Ascending aorta (tissue), 2 donors: ENCODE measurements around the gene SH3BP1. TPM values are rescaled to one million over a fixed set of nuclear protein-coding genes. Genes with fewer than 3 reads are reported as not detected.

ENCODE experiments used
- DNase-seq, 2 donors: peaks; one replicate each; pipeline ENCODE4 v3.0.0-alpha.2; 2019; ENCODE audit warnings: low spot score in 2 of 2
- H3K27ac ChIP-seq, 2 donors: fragments of 200-600 bp; sonication (generic); one replicate each; pipeline ENCODE4 v1.5.1; 2016 to 2017; ENCODE audit warnings: mild to moderate bottlenecking in 1 of 2
- H3K27me3 ChIP-seq: fragments of 200-600 bp; sonication (generic); one replicate; pipeline ENCODE4 v1.5.1; 2017
- H3K36me3 ChIP-seq, 2 donors: fragments of 200-600 bp; sonication (generic); one replicate each; pipeline ENCODE4 v1.5.1; 2016
- H3K4me1 ChIP-seq, 2 donors: fragments of 200-600 bp; sonication (generic); one replicate each; pipeline ENCODE4 v1.5.1; 2016 to 2017; ENCODE audit warnings: mild to moderate bottlenecking in 1 of 2
- H3K4me3 ChIP-seq, 2 donors: fragments of 200-600 bp; sonication (generic); one replicate each; pipeline ENCODE4 v1.5.1; 2016 to 2017; ENCODE audit warnings: mild to moderate bottlenecking in 1 of 2
- H3K9me3 ChIP-seq, 2 donors: fragments of 200-600 bp; sonication (generic); one replicate each; pipeline ENCODE4 v1.5.1; 2016
- intact Hi-C: fragments of 100-400 bp; cut with DNase I; formaldehyde crosslinking; loops from one replicate; pipeline ENCODE4 v1.15.1; 2023
- total RNA-seq: library from RNA; depleted of rRNA; stranded (reverse); fragments of >200 nt; gene quantifications from one replicate; pipeline ENCODE4 v1.1.0, GENCODE V29; 2016
- TF ChIP-seq, protein P1 (sequence below), 3 experiments: fragments of 200-600 bp in 2 of 3; fragments of 450-650 bp in 1 of 3; sonication (generic) in 2 of 3; IDR thresholded peaks; one replicate each; pipeline ENCODE4 v1.5.1; 2016 to 2019; ENCODE audit warnings: antibody characterized with exemption in 3 of 3, mild to moderate bottlenecking in 1 of 3, moderate library complexity in 1 of 3

Gene SH3BP1
- total RNA-seq, 1 donor from 2014 or later = 33.7 TPM

DNA sequence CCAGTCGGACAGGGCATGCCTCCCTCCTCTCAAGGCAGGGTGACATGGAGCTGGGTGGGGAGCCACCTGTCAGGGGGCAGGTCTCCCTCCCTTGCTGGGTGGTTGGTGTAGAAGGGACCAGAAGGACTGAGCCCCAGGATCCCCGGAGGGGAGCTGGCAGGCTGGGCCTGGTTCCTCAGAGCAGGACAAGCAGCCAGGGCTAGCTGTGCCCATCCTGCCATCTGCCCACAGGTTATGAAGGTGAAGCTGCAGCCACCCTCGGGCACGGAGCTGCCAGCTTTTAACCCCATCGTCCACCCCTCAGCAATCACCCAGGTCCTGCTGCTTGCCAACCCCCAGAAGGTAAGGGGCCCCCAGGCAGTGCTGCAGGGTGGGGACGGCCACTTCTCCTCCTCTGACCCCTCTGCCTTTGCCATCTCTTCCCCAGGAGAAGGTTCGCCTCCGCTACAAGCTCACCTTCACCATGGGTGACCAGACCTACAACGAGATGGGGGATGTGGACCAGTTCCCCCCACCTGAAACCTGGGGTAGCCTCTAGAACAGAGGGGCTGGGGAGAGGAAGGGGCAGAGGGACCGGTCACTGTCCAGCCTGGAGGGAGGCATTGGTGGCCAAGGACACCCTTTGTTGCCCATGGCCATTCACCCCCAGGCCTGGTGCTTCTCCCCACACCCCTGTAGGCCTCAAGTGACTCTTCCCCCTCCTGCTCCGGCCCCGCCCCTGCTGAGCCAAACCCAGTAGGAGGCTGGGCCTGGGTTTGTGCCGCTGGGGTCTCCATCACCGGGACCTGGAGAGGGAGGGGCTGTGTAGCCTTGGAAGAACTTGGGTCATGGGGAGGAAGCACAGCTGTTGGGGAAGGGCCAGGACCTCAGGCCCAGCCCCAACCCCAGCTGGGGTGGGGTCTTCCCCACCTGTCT, 7.0 kb upstream of the SH3BP1 start:
- Histone ChIP-seq H3K27ac (peak overlapping the region; percentile 76 to 91), H3K4me1 (peaks cover 15 to 23% of the 10 kb centered on the region in 2 donors), H3K9me3 (no peaks in the 10 kb centered on the region), H3K4me3 (no peak overlapping the region), H3K27me3 (no peaks in the 10 kb centered on the region), H3K36me3 (peaks cover 19 to 40% of the 10 kb centered on the region in 2 donors)
- intact Hi-C loops = no loop called here
- DNase-seq = no peak
- TF ChIP-seq, protein P1, sequence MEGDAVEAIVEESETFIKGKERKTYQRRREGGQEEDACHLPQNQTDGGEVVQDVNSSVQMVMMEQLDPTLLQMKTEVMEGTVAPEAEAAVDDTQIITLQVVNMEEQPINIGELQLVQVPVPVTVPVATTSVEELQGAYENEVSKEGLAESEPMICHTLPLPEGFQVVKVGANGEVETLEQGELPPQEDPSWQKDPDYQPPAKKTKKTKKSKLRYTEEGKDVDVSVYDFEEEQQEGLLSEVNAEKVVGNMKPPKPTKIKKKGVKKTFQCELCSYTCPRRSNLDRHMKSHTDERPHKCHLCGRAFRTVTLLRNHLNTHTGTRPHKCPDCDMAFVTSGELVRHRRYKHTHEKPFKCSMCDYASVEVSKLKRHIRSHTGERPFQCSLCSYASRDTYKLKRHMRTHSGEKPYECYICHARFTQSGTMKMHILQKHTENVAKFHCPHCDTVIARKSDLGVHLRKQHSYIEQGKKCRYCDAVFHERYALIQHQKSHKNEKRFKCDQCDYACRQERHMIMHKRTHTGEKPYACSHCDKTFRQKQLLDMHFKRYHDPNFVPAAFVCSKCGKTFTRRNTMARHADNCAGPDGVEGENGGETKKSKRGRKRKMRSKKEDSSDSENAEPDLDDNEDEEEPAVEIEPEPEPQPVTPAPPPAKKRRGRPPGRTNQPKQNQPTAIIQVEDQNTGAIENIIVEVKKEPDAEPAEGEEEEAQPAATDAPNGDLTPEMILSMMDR (IDR thresholded peaks at IDR 0.05) = no peak

DNA sequence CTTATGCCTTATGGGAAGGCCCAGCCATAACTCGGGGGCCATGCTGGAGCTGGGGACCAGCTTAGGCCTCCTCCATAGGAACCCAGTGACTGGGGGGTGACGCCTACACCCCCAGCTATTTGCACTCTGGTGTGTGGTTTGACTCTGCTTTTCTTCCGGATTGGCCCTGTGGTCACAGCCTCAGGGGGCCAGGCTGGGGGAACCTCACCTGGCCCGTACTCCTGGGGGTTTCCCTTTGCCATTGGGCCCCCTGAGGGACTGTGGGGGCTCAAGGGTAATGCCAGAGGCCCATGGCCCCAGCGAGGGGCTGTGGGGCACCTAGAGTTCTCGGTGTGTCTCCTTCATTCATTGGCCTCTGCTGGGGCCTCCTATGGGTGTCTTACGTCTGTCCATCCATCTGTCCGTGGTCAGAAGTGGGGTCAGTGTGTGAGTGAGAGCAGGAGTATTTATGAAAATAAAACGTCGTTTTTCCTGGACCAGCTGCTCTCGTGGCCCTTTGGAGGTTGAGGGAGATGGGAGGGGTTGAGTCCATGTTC, 6.3 kb upstream of the SH3BP1 start:
- intact Hi-C loops = no loop called here
- H3K36me3 ChIP-seq = peaks cover 19 to 40% of the 10 kb centered on the region in 2 donors
- no peaks in the 10 kb centered on the region for H3K9me3 ChIP-seq
- no peak for DNase-seq
- H3K27ac ChIP-seq = peak overlapping the region; percentile 76 to 91
- H3K4me1 ChIP-seq = peaks cover 15 to 23% of the 10 kb centered on the region in 2 donors
- peak overlapping the region in 1 of 2 donors; percentile 47 for H3K4me3 ChIP-seq
- no peaks in the 10 kb centered on the region for H3K27me3 ChIP-seq
- TF ChIP-seq, protein P1 (IDR thresholded peaks at IDR 0.05) = no peak

DNA sequence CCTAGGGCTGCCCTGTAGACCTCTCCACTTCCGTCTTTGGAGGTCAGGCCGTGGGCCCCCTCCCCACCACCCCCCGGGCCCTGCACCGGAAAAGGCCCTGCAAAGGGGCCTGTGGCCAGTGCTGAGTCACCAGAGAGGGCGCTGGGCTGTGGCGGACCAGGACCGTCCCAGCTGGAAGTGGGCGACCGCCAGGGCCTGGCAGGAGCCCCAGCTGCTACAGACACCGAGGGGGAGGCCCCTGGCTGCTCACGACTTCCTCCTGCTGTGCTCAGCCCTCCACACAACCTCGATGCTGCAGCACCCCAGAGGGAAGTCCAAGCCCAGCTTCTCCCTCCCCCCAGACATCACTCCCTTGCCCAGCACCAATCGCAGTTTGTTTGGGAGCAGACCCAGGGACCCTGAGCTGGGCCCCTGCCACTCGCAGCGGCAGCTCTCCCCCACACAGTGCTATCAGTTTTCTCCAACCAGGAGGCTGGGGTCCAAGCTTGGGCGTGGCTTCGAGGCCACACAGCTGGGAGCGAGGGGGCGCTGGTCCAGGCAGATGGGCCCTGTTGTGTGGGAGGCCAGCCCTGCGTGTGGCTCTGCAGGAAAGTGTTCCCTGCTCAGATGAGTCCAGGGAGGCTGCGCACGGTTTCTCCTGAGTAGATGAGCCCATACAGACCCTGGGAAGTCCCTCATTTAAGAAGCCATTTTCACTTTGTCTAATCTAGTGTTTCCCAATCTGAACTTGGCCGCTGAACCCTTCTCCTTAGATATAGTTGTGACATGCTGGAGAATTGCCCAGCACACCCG, 5.6 kb upstream of the SH3BP1 start:
- Histone ChIP-seq H3K27me3 (no peaks in the 10 kb centered on the region), H3K4me1 (peaks cover 15 to 23% of the 10 kb centered on the region in 2 donors), H3K27ac (peak overlapping the region; percentile 76 to 91), H3K9me3 (no peaks in the 10 kb centered on the region), H3K36me3 (peaks cover 19 to 37% of the 10 kb centered on the region in 2 donors), H3K4me3 (peak overlapping the region in 1 of 2 donors; percentile 47)
- DNase-seq = peak; percentile 50 to 91
- TF ChIP-seq, protein P1 (IDR thresholded peaks at IDR 0.05) = peak in 2 of 3 experiments; percentile 6 to 24
- intact Hi-C loops = no loop called here

DNA sequence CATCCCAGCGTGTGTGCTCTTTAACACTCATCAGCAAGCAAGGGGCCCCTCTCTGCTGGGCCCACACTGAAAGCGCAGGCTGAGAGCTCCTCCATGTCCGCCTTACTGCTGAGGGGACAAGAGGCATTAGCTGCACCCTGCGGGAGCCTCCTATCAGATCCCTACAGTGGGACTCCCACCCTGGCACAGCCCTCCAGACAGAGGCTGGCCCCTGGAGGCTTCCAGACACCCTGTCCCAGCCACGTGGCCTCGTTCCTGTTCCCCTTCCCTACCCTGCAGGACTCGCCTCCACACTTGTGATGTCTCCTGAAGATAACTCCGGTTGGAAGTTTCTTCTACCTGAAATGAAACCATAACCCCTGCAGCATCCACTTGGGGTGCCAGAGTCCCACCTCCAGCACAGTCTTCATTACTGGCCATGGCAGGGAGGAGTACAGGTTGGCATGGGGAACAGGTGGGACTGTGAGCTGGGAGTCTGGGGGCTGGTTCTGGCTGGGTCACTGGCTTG, 5.0 kb upstream of the SH3BP1 start:
- Histone ChIP-seq H3K27me3 (no peaks in the 10 kb centered on the region), H3K4me3 (peak overlapping the region in 1 of 2 donors; percentile 47), H3K9me3 (no peaks in the 10 kb centered on the region), H3K27ac (peak overlapping the region; percentile 76 to 91), H3K36me3 (peaks cover 16 to 31% of the 10 kb centered on the region in 2 donors), H3K4me1 (peaks cover 19 to 26% of the 10 kb centered on the region in 2 donors)
- TF ChIP-seq, protein P1 (IDR thresholded peaks at IDR 0.05) = no peak
- intact Hi-C loops = no loop called here
- DNase-seq = no peak

DNA sequence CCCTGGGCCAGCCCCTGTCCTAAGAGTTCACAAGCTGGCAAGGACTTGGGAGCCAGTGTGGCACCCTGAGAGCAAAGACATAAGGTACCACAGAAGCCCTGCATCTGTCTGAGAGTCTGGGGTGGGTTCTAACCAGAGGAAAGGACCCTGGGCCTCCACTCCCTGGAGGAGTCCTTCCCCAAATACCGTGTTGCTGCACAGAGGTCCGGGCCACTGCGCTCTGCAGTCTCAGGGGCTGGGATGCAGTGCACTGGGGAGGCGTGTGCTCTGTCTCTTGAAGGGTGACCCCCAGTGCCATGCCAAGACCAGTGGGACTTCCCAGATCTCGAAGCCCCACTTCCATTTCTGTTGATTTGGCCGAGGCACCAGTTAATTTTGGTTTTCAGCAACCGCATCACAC, 4.3 kb upstream of the SH3BP1 start:
- Histone ChIP-seq H3K27ac (peak overlapping the region in 1 of 2 donors; percentile 91), H3K9me3 (no peaks in the 10 kb centered on the region), H3K4me3 (no peak overlapping the region), H3K36me3 (peaks cover 9 to 24% of the 10 kb centered on the region in 2 donors), H3K27me3 (no peaks in the 10 kb centered on the region), H3K4me1 (peaks cover 21 to 33% of the 10 kb centered on the region in 2 donors)
- DNase-seq = no peak
- intact Hi-C loops = no loop called here
- TF ChIP-seq, protein P1 (IDR thresholded peaks at IDR 0.05) = no peak
